ENCODE results near the gene GIMAP7.

The GIMAP7 gene

GRCh38 chr7:150553163-150553562, 38.5 kb downstream of the GIMAP7 start (continued):
- TF ChIP-seq ZNF280D (tag by site-specific recombination; IDR thresholded peaks at IDR 0.05) (no peak), ZNF266 (tag by site-specific recombination; IDR thresholded peaks at IDR 0.05; ENCODE audit: low read depth) (no peak)

GRCh38 chr7:150556521-150557138, 42.0 kb downstream of the GIMAP7 start:
- Histone ChIP-seq H3K36me3 (ENCODE audit: control insufficient read depth in 2 of 2, insufficient read depth in 1 of 2, low read length in 2 of 2) (no peaks in the 10 kb centered on the region), H3K27ac (ENCODE audit: extremely low read depth, low read depth, low read length) (no peak overlapping the region), H3K4me3 (ENCODE audit: low read depth, low read length) (no peak overlapping the region), H3K4me1 (ENCODE audit: control insufficient read depth, insufficient read depth, low read length) (no peaks in the 10 kb centered on the region), H3K9me3 (ENCODE audit: control insufficient read depth, insufficient read depth, low read depth, low read length) (no peaks in the 10 kb centered on the region)
- ChIA-PET CTCF (no interaction called here), POLR2A (no interaction called here)
- TF ChIP-seq GFI1B (tag by site-specific recombination; IDR thresholded peaks at IDR 0.05) = no peak
- no peak for TF ChIP-seq PRDM4 (tag by site-specific recombination; IDR thresholded peaks at IDR 0.05)
- no peak for TF ChIP-seq YY1 (tag by site-specific recombination; IDR thresholded peaks at IDR 0.05)
- TF ChIP-seq ZNF423 (tag by site-specific recombination; IDR thresholded peaks at IDR 0.05) = no peak
- TF ChIP-seq ZNF658 (tag by site-specific recombination; IDR thresholded peaks at IDR 0.05) = no peak
- TF ChIP-seq ZNF2 (tag by site-specific recombination; IDR thresholded peaks at IDR 0.05) = no peak
- TF ChIP-seq ZNF501 (tag by site-specific recombination; IDR thresholded peaks at IDR 0.05) = no peak
- TF ChIP-seq BCL11B (tag by site-specific recombination; IDR thresholded peaks at IDR 0.05; ENCODE audit: low read depth) = no peak
- no peak for TF ChIP-seq ZNF623 (tag by site-specific recombination; IDR thresholded peaks at IDR 0.05)
- TF ChIP-seq ZNF548 (tag by site-specific recombination; IDR thresholded peaks at IDR 0.05) = no peak
- TF ChIP-seq KLF17 (tag by site-specific recombination; IDR thresholded peaks at IDR 0.05) = no peak

GRCh38 chr7:150560486-150560885, 45.8 kb downstream of the GIMAP7 start:
- Histone ChIP-seq H3K9me3 (ENCODE audit: control insufficient read depth, insufficient read depth, low read depth, low read length) (no peaks in the 10 kb centered on the region), H3K4me3 (ENCODE audit: low read depth, low read length) (no peak overlapping the region), H3K4me1 (ENCODE audit: control insufficient read depth, insufficient read depth, low read length) (no peaks in the 10 kb centered on the region), H3K36me3 (ENCODE audit: control insufficient read depth in 2 of 2, insufficient read depth in 1 of 2, low read length in 2 of 2) (no peaks in the 10 kb centered on the region), H3K27ac (ENCODE audit: extremely low read depth, low read depth, low read length) (no peak overlapping the region)
- POLR2A ChIA-PET = no interaction called here
- CTCF ChIA-PET = no interaction called here
- no peak for TF ChIP-seq ZNF639 (tag by site-specific recombination; IDR thresholded peaks at IDR 0.05)
- TF ChIP-seq PRDM2 (tag by site-specific recombination; IDR thresholded peaks at IDR 0.05; ENCODE audit: borderline replicate concordance) = no peak
- no peak for TF ChIP-seq ZNF391 (tag by site-specific recombination; IDR thresholded peaks at IDR 0.05; ENCODE audit: borderline replicate concordance, low read depth)
- TF ChIP-seq ZBTB1 (tag by site-specific recombination; IDR thresholded peaks at IDR 0.05) = no peak
- TF ChIP-seq ZFP41 (tag by site-specific recombination; IDR thresholded peaks at IDR 0.05; ENCODE audit: borderline replicate concordance) = no peak
- no peak for TF ChIP-seq ZNF548 (tag by site-specific recombination; IDR thresholded peaks at IDR 0.05)
- TF ChIP-seq ZNF473 (tag by site-specific recombination; IDR thresholded peaks at IDR 0.05) = no peak
- no peak for TF ChIP-seq GLIS1 (tag by site-specific recombination; IDR thresholded peaks at IDR 0.05)
